Thoracic aorta (tissue), 2 donors: ENCODE data around the gene TUBG1. TPM values are rescaled to one million over a fixed set of nuclear protein-coding genes. Genes with fewer than 3 reads are reported as not detected.

Experiments used
- ATAC-seq: fragments of 150-250 bp; one replicate; pipeline ENCODE4 v1.8.0; 2017; ENCODE audit warnings: low read depth; ENCODE audit not compliant: insufficient number of reproducible peaks, low FRiP score
- DNase-seq: peaks from one replicate; pipeline ENCODE4 v3.0.0-alpha.2; 2020; ENCODE audit warnings: low spot score
- H3K27ac ChIP-seq, 2 donors: fragments of 200-600 bp; sonication (generic); 1 replicate in 1 of 2; 2 replicates in 1 of 2; pipeline ENCODE4 v1.5.1; 2016; ENCODE audit warnings: mild to moderate bottlenecking in 2 of 2, moderate library complexity in 2 of 2
- H3K27me3 ChIP-seq: fragments of 200-600 bp; sonication (generic); replicated peaks from 2 replicates; pipeline ENCODE4 v1.6.0; 2016; ENCODE audit warnings: mild to moderate bottlenecking; ENCODE audit not compliant: insufficient read depth
- H3K36me3 ChIP-seq: fragments of 200-600 bp; sonication (generic); one replicate; pipeline ENCODE4 v1.5.1; 2016
- H3K4me1 ChIP-seq, 2 donors: fragments of 200-600 bp; sonication (generic); 1 replicate in 1 of 2; 2 replicates in 1 of 2; pipeline versions ENCODE4 v1.5.1 to v1.6.0; 2016; ENCODE audit warnings: low read depth in 2 of 2, mild to moderate bottlenecking in 1 of 2; ENCODE audit not compliant: control insufficient read depth in 1 of 2
- H3K4me3 ChIP-seq: fragments of 200-600 bp; sonication (generic); 2 replicates; pipeline ENCODE4 v1.5.1; 2016; ENCODE audit warnings: mild to moderate bottlenecking
- H3K9me3 ChIP-seq: fragments of 200-600 bp; sonication (generic); 2 replicates; pipeline ENCODE4 v1.5.1; 2016
- total RNA-seq, 2 donors: library from RNA; depleted of rRNA; stranded (reverse); fragments of >200 nt; gene quantifications; one replicate each; pipeline versions ENCODE4 v1.1.0 to v1.2.3, GENCODE V29; 2016
- TF ChIP-seq, protein P1 (sequence below): fragments of 200-600 bp; sonication (generic); IDR thresholded peaks from one replicate; pipeline ENCODE4 v1.5.1; 2019; ENCODE audit warnings: antibody characterized with exemption

Gene TUBG1
- total RNA-seq, 2 donors from 2014 or later = 26.7 to 47.0 TPM

- Histone ChIP-seq H3K9me3 (no peaks in the 10 kb centered on the region), H3K4me3 (peak overlapping the region; percentile 79), H3K27ac (no peak overlapping the region), H3K4me1 (peaks cover 30 to 51% of the 10 kb centered on the region in 2 donors), H3K27me3 (no peaks in the 10 kb centered on the region), H3K36me3 (peaks cover 20% of the 10 kb centered on the region)
- no peak for DNase-seq
- ATAC-seq = no peak
- TF ChIP-seq, protein P1, sequence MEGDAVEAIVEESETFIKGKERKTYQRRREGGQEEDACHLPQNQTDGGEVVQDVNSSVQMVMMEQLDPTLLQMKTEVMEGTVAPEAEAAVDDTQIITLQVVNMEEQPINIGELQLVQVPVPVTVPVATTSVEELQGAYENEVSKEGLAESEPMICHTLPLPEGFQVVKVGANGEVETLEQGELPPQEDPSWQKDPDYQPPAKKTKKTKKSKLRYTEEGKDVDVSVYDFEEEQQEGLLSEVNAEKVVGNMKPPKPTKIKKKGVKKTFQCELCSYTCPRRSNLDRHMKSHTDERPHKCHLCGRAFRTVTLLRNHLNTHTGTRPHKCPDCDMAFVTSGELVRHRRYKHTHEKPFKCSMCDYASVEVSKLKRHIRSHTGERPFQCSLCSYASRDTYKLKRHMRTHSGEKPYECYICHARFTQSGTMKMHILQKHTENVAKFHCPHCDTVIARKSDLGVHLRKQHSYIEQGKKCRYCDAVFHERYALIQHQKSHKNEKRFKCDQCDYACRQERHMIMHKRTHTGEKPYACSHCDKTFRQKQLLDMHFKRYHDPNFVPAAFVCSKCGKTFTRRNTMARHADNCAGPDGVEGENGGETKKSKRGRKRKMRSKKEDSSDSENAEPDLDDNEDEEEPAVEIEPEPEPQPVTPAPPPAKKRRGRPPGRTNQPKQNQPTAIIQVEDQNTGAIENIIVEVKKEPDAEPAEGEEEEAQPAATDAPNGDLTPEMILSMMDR = no peak
Measured at GRCh38 chr17:42563543-42563942, 45.9 kb upstream of the TUBG1 start.

DNA sequence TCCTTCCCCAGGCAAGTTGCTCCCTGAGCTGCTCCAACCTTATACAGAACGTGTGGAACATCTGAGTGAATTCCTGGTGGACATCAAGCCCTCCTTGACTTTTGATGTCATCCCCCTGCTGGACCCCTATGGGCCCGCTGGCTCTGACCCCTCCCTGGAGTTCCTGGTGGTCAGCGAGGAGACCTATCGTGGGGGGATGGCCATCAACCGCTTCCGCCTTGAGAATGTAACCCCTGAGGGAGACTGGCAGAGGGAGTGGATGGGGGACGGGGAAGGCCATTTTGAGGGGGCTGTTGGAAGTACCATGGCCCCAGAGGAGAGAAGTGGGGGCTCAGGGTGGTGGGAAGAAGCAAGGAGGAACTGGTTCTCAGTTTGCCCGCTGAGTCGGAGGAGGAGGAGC is 45.5 kb upstream of the TUBG1 start:
- no peaks in the 10 kb centered on the region for H3K27me3 ChIP-seq
- H3K36me3 ChIP-seq = peaks cover 24% of the 10 kb centered on the region
- H3K27ac ChIP-seq = no peak overlapping the region
- peaks cover 30 to 55% of the 10 kb centered on the region in 2 donors for H3K4me1 ChIP-seq
- no peaks in the 10 kb centered on the region for H3K9me3 ChIP-seq
- DNase-seq (no peak), ATAC-seq (no peak)
- TF ChIP-seq, protein P1 = no peak
- H3K4me3 ChIP-seq = no peak overlapping the region

DNA sequence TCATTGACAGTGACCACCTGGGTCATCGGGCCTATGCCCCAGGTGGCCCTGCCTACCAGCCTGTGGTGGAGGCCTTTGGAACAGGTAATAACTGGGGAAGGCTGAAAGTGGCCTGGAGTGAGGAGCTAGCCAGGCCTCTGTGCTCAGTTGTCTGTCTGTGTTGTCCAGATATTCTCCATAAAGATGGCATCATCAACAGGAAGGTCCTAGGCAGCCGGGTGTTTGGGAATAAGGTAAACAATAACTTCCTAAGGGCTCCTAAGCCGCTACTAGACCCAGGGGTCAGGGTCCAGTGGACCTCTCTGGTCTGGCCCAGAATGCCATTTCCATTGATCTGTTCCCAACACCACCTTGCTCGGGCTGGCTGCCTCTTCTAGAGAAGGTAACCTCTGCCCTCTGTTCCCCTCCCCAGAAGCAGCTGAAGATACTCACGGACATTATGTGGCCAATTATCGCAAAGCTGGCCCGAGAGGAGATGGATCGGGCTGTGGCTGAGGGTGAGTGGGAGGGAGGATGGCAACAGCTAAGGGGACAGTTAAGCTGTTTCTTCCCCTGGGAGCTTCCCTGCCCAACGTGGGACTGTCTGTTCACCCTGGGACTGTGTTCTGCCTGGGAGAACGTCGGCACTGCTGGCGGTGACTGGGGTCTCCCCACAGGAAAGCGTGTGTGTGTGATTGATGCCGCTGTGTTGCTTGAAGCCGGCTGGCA is 44.5 kb upstream of the TUBG1 start:
- peaks cover 30 to 54% of the 10 kb centered on the region in 2 donors for H3K4me1 ChIP-seq

DNA sequence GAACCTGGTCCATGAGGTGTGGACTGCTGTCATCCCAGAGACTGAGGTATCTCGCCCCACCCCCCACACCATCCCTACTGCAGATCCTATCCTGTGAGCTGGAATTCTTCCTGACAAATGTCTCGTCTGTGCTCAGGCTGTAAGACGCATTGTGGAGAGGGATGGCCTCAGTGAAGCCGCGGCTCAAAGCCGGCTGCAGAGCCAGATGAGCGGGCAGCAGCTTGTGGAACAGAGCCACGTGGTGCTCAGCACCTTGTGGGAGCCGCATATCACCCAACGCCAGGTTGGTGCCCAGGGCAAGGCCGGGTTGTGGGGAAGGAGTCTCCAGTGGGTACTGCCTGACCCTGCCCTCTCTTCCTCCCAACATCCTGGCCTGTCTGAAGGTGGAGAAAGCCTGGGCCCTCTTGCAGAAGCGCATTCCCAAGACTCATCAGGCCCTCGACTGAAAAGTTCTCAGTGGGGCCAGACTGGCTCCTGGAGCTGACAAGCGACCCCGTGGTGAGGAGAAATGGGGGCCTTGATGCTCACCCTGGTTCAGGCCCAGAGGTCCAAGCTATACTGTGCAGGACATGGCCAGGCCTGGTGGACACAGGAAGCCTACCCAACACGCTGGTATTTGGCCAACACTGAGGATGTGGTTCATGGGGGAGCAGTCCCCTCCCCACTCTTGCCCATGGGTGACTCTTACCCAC is 43.8 kb upstream of the TUBG1 start:
- Histone ChIP-seq H3K36me3 (peaks cover 38% of the 10 kb centered on the region), H3K4me1 (peaks cover 30 to 52% of the 10 kb centered on the region in 2 donors)
- no peak for DNase-seq

More for the DNA sequence above, 44.5 kb upstream of the TUBG1 start:
- Histone ChIP-seq H3K9me3 (no peaks in the 10 kb centered on the region), H3K36me3 (peaks cover 34% of the 10 kb centered on the region), H3K4me3 (no peak overlapping the region), H3K27me3 (no peaks in the 10 kb centered on the region), H3K27ac (no peak overlapping the region)
- TF ChIP-seq, protein P1 = no peak
- ATAC-seq (no peak), DNase-seq (no peak)

More for the DNA sequence above, 43.8 kb upstream of the TUBG1 start:
- ATAC-seq = no peak
- TF ChIP-seq, protein P1 = no peak
- Histone ChIP-seq H3K4me3 (no peak overlapping the region), H3K27ac (peak overlapping the region; percentile 93 to 94), H3K27me3 (no peaks in the 10 kb centered on the region), H3K9me3 (no peaks in the 10 kb centered on the region)
